ENCODE results near the gene ATXN7L1. TPM values are rescaled to one million over a fixed set of nuclear protein-coding genes. Genes with fewer than 3 reads are reported as not detected.

ATXN7L1 gene
- total RNA-seq, 3 donors from 2014 or later = 19.7 to 29.5 (median 26.0) TPM

DNA sequence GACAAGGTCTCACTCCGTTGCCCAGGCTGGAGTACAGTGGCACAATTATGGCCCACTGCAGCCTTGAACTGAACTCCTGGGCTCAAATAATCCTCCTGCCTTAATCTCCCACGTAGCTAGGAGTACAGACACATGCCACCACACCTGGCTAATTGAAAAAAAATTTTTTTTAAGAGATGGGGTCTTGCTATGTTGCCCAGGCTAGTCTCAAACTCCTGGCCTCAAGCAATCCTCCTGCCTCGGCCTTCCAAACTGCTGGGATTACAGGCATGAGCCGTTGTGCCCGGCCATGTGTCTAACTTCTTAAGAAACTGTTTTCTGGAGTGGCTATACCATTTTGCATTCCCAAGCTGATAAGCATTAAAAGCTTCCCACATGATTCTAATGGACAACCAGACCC, 285.6 kb downstream of the ATXN7L1 start:
- no peaks in the 10 kb centered on the region for H3K36me3 ChIP-seq (ENCODE audit: low read depth)
- intact Hi-C loops (cut with DNase I, micrococcal nuclease) = no loop called here
- no peak overlapping the region for H3K4me3 ChIP-seq
- TF ChIP-seq, protein P1, sequence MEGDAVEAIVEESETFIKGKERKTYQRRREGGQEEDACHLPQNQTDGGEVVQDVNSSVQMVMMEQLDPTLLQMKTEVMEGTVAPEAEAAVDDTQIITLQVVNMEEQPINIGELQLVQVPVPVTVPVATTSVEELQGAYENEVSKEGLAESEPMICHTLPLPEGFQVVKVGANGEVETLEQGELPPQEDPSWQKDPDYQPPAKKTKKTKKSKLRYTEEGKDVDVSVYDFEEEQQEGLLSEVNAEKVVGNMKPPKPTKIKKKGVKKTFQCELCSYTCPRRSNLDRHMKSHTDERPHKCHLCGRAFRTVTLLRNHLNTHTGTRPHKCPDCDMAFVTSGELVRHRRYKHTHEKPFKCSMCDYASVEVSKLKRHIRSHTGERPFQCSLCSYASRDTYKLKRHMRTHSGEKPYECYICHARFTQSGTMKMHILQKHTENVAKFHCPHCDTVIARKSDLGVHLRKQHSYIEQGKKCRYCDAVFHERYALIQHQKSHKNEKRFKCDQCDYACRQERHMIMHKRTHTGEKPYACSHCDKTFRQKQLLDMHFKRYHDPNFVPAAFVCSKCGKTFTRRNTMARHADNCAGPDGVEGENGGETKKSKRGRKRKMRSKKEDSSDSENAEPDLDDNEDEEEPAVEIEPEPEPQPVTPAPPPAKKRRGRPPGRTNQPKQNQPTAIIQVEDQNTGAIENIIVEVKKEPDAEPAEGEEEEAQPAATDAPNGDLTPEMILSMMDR (IDR thresholded peaks at IDR 0.05) = no peak
- no peaks in the 10 kb centered on the region for H3K9me3 ChIP-seq
- H3K4me1 ChIP-seq (ENCODE audit: low read depth) = peaks cover 4% of the 10 kb centered on the region
- DNase-seq (no peak), ATAC-seq (no peak)

DNA sequence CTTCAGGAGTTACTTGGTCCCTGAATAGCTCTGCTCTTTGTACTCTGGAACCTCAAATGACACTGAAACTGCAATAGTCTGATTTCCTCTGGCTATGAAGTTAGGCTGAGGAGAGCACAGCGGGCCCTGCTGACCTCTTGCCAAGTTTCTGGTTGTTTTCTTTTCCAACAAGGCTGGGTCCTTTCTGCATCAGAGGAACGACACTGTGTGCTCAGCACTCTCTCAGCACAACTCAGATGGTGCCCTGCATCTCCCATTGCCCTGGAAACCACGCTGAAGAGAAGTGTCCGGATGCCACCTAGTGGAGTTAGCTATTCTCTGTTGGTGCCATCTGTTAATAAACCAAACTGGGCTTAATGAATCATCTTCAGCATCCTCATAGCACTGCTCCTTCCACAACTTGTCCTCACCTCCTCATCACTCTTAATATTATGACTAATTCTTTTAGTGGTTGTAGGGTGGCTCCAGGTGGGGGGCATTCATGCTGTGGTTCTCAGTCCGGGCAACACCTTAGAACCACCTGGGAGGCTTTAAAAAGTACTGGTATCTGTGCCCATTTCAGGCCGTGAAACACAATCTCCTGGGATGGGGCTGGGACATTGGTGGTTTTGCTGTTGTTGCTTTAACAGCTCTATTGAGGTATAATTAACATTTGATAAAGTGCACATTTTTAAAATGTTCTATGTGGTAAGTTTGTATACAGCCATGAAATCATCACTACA, 286.9 kb downstream of the ATXN7L1 start:
- Histone ChIP-seq H3K36me3 (ENCODE audit: low read depth) (no peaks in the 10 kb centered on the region), H3K4me3 (no peak overlapping the region), H3K4me1 (ENCODE audit: low read depth) (peaks cover 4% of the 10 kb centered on the region), H3K9me3 (no peaks in the 10 kb centered on the region)
- TF ChIP-seq, protein P1 (IDR thresholded peaks at IDR 0.05) = no peak
- DNase-seq (peak in 2 of 3 donors; percentile 35 to 56), ATAC-seq (peak; percentile 90)
- intact Hi-C loops (cut with DNase I, micrococcal nuclease) = no loop called here

DNA sequence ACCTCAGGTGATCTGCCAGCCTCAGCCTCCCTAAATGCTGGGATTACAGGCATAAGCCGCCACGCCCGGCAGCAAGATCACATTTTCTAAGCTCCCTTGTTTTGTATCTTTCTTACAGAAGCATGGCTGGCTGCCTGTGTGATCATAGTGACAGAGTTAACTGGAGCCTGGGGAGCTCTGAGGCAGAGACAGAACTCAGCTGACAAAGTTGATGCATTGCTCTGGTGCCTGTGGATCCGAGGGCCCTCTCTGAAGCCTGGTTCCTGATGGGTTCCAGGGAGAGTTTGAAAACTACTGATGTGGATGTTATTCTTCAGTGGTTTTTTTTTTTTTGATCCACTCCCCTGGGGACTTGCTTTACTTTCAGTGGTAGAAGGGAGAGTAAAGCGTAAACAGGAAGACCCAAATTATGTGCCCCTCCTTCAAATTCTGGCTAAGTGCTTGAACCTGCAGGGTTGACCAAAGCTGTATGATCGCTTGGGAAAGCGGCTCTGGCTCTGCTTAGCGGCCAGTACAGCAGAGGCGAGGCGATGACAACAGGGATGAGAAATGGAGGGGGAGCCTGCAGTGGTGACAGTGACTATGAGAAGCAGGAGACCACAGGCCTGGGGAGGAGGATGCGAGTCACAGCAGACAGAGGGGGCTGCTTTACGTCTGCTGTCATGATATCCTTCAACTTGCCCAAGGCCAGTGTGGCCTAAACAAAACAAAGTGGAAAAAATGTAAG, 288.3 kb downstream of the ATXN7L1 start:
- DNase-seq (no peak), ATAC-seq (no peak)
- Histone ChIP-seq H3K4me1 (ENCODE audit: low read depth) (peaks cover 4% of the 10 kb centered on the region), H3K4me3 (no peak overlapping the region), H3K36me3 (ENCODE audit: low read depth) (no peaks in the 10 kb centered on the region), H3K9me3 (peaks cover 4% of the 10 kb centered on the region)
- TF ChIP-seq, protein P1 (IDR thresholded peaks at IDR 0.05) = no peak
- intact Hi-C loops (cut with DNase I, micrococcal nuclease) = no loop called here

DNA sequence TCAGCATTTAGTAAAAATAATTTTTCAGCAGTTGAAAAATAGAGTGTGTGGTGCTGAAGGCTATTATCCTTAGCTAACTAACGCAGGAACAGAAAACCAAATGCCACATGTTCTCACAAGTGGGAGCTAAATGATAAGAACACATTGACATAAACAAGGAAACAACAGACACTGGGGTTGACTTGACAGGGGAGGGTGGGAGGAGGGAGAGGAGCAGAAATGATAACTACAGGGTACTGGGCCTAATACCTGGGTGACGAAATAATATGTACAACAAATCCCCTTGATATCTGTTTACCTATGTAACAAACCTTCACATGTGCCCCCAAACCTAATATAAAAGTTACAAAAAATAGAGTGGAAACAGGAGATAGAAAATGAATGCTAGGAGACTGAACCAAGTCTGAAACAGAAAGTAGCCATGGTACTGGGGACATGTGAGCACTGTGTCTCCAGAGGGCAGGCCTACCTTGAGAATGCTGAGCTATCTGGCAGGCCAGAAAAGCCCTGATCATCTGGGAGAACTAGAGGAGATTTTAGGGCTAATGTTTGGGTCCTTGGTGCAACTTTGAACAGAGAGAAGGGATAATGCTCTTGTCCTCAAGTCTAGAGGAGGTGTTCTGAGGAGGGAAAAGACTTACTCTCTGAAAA, 290.4 kb downstream of the ATXN7L1 start:
- TF ChIP-seq, protein P1 (IDR thresholded peaks at IDR 0.05) = no peak
- intact Hi-C loops (cut with DNase I, micrococcal nuclease) = no loop called here
- Histone ChIP-seq H3K4me1 (ENCODE audit: low read depth) (peaks cover 10% of the 10 kb centered on the region), H3K9me3 (peaks cover 4% of the 10 kb centered on the region), H3K36me3 (ENCODE audit: low read depth) (no peaks in the 10 kb centered on the region), H3K4me3 (no peak overlapping the region)
- ATAC-seq = no peak
- DNase-seq = no peak

DNA sequence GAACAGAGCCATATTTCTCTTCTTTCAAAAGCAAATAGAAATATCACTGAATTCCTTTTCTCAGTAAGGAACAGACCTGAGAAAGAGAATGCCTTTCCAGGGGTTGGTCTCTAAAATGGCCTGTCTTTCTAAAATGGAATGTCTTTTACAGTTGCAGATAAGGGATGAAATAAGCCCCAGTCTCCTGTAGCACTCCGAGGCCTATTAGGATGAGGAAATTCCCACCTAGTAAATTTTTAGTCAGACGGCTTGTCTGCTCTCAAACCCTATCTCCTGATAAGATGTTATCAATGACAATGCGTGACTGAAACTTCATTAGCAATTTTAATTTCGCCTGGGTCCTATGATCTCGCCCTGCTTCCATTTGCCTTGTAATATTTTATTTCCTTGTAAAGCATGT, 292.2 kb downstream of the ATXN7L1 start:
- TF ChIP-seq, protein P1 (IDR thresholded peaks at IDR 0.05) = no peak
- peaks cover 4% of the 10 kb centered on the region for H3K9me3 ChIP-seq
- H3K36me3 ChIP-seq (ENCODE audit: low read depth) = no peaks in the 10 kb centered on the region
- peaks cover 7% of the 10 kb centered on the region for H3K4me1 ChIP-seq (ENCODE audit: low read depth)
- DNase-seq = no peak
- no peak overlapping the region for H3K4me3 ChIP-seq
- ATAC-seq = no peak
- intact Hi-C loops (cut with DNase I, micrococcal nuclease) = no loop called here

Measured in mucosa of descending colon (tissue), 3 donors.